Neuronal stem cell (in vitro differentiated cells): ENCODE data around the gene SOAT2.
A peak's percentile ranks its signal among the peaks of the same experiment; 100 is the strongest.

Experiments used
- DNase-seq: peaks from one replicate; pipeline ENCODE4 v3.0.0-alpha.2; 2013; ENCODE audit warnings: low spot score
- H2AFZ ChIP-seq: one replicate; pipeline ENCODE4 v1.6.1; 2013; ENCODE audit warnings: mild to moderate bottlenecking, low read length, inconsistent platforms
- H2AK5ac ChIP-seq: 2 replicates; pipeline ENCODE4 v1.6.1; 2013; ENCODE audit warnings: low read depth, mild to moderate bottlenecking, inconsistent platforms, low read length, moderate library complexity, mixed read lengths
- H2BK120ac ChIP-seq: 2 replicates; pipeline ENCODE4 v1.6.1; 2013; ENCODE audit warnings: low read depth, mild to moderate bottlenecking, inconsistent platforms, low read length, moderate library complexity, mixed read lengths
- H2BK12ac ChIP-seq: one replicate; pipeline ENCODE4 v1.6.1; 2013; ENCODE audit warnings: low read length, inconsistent platforms
- H2BK15ac ChIP-seq: 2 replicates; pipeline ENCODE4 v1.6.1; 2013; ENCODE audit warnings: mild to moderate bottlenecking, low read length, inconsistent platforms, mixed read lengths
- H2BK5ac ChIP-seq: one replicate; pipeline ENCODE4 v1.6.1; 2013; ENCODE audit warnings: inconsistent platforms, mild to moderate bottlenecking, low read length, moderate library complexity
- H3K14ac ChIP-seq: one replicate; pipeline ENCODE4 v1.6.1; 2013; ENCODE audit warnings: low read length, inconsistent platforms
- H3K18ac ChIP-seq: 2 replicates; pipeline ENCODE4 v1.6.1; 2013; ENCODE audit warnings: low read length, inconsistent platforms
- H3K23ac ChIP-seq: 2 replicates; pipeline ENCODE4 v1.6.1; 2013; ENCODE audit warnings: low read depth, mild to moderate bottlenecking, mixed read lengths, low read length, inconsistent platforms; ENCODE audit not compliant: poor library complexity
- H3K27ac ChIP-seq: replicated peaks from 3 replicates; pipeline ENCODE4 v1.5.1; 2013; ENCODE audit warnings: low read length, inconsistent platforms
- H3K27me3 ChIP-seq, 3 experiments: 2 replicates each; pipeline ENCODE4 v1.6.1; 2013; ENCODE audit warnings: low read length in 3 of 3, mild to moderate bottlenecking in 2 of 3, inconsistent platforms in 1 of 3, low read depth in 1 of 3, mixed read lengths in 1 of 3, moderate library complexity in 1 of 3; ENCODE audit not compliant: control insufficient read depth in 3 of 3, insufficient read depth in 3 of 3
- H3K36me3 ChIP-seq, 2 donors: replicated peaks in 1 of 2; 2 replicates each; pipeline ENCODE4 v1.6.1; 2013; ENCODE audit warnings: low read length in 2 of 2; ENCODE audit not compliant: control insufficient read depth in 2 of 2, insufficient read depth in 2 of 2
- H3K4ac ChIP-seq: 2 replicates; pipeline ENCODE4 v1.6.1; 2013; ENCODE audit warnings: inconsistent platforms, mild to moderate bottlenecking, low read length, moderate library complexity
- H3K4me1 ChIP-seq, 2 donors: 1 replicate in 1 of 2; 2 replicates in 1 of 2; pipeline ENCODE4 v1.6.1; 2013; ENCODE audit warnings: low read length in 2 of 2, low read depth in 1 of 2; ENCODE audit not compliant: control insufficient read depth in 2 of 2, insufficient read depth in 1 of 2
- H3K4me2 ChIP-seq: one replicate; pipeline ENCODE4 v1.6.1; 2013; ENCODE audit warnings: mild to moderate bottlenecking, low read length, inconsistent platforms; ENCODE audit not compliant: insufficient read depth, poor library complexity, severe bottlenecking
- H3K4me3 ChIP-seq, 2 donors: 2 replicates each; pipeline ENCODE4 v1.5.1; 2013; ENCODE audit warnings: low read length in 2 of 2, mild to moderate bottlenecking in 2 of 2, inconsistent platforms in 1 of 2, moderate library complexity in 1 of 2
- H3K79me1 ChIP-seq: one replicate; pipeline ENCODE4 v1.6.1; 2013; ENCODE audit warnings: low read depth, mild to moderate bottlenecking, inconsistent platforms, low read length, moderate library complexity
- H3K9ac ChIP-seq: one replicate; pipeline ENCODE4 v1.6.1; 2013; ENCODE audit warnings: mild to moderate bottlenecking, low read depth, low read length, inconsistent platforms; ENCODE audit not compliant: poor library complexity
- H3K9me3 ChIP-seq, 2 donors: replicated peaks in 1 of 2; 2 replicates each; pipeline versions ENCODE3 to v1.6.1; 2013; ENCODE audit warnings: low read length in 2 of 2, mild to moderate bottlenecking in 2 of 2, inconsistent platforms in 1 of 2, low read depth in 1 of 2, mixed read lengths in 1 of 2, moderate library complexity in 1 of 2; ENCODE audit not compliant: control insufficient read depth in 2 of 2, insufficient read depth in 1 of 2
- H4K8ac ChIP-seq: one replicate; pipeline ENCODE4 v1.6.1; 2013; ENCODE audit warnings: low read depth, mild to moderate bottlenecking, inconsistent platforms, low read length, moderate library complexity
- H4K91ac ChIP-seq: one replicate; pipeline ENCODE4 v1.6.1; 2013; ENCODE audit warnings: low read length, low read depth, mild to moderate bottlenecking, inconsistent platforms; ENCODE audit not compliant: poor library complexity
- WGBS, 2 donors: extraction: QIAGEN DNeasy Blood & Tissue Kit; methylation state at CpG; one replicate each; pipeline ENCODE4 v1.1.7; 2013; ENCODE audit warnings: missing lambda C conversion rate in 2 of 2, mixed read lengths in 1 of 2; ENCODE audit not compliant: insufficient read length in 2 of 2, insufficient replicate concordance in 1 of 2; ENCODE audit errors: extremely low coverage in 2 of 2; 5-methylcytosine and 5-hydroxymethylcytosine counted together

Gene SOAT2

DNA sequence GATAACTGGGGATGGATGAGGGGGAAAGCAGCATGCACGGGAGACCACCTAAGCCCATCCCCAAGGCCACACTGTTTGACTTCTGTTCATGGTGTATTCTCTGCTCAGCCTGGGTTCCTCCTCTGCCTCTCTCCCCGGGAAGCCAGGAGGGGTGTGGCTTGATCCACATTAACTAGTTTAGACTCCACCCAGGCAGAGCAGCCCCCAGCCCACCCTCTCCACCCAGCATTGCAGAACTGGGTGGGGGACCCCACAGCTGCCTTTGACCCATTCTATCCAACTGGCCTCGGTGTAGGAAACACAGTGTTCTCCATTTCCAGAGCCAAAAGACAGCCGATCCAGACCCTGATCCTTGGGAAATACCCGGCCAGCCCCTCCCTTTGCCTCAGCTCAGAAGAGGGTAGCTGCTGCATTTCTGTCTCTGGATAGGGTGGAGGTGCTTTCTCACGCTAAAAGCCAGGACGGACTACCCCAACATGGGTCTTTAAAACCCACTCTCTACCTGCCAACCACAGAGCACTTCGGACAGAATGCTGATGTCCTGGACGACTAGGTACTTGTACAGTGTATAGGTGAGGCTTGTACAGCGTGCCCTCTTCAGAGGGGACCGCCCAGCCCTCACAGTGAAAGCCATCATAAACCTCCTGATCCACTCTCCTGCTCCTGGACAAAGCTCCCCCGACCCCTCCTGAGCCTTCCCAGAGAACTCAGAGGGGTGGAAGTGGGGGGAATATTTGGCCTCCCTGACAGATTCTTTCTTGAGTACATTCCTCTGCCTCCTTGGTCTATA lies 33.5 kb upstream of the SOAT2 start:
- Histone ChIP-seq H3K36me3 (peaks cover 3 to 13% of the 10 kb centered on the region in 2 donors), H3K14ac (no peak overlapping the region), H2BK120ac (no peak overlapping the region), H2AFZ (no peak overlapping the region), H3K27ac (no peak overlapping the region), H4K8ac (no peak overlapping the region), H4K91ac (no peak overlapping the region), H3K9me3 (no peaks in the 10 kb centered on the region), H3K4me2 (no peak overlapping the region), H2AK5ac (no peak overlapping the region), H3K79me1 (no peaks in the 10 kb centered on the region), H2BK12ac (no peak overlapping the region), H2BK5ac (no peak overlapping the region), H3K9ac (no peak overlapping the region), H2BK15ac (no peak overlapping the region), H3K4ac (no peak overlapping the region), H3K4me3 (no peak overlapping the region), H3K27me3 (no peaks in the 10 kb centered on the region), H3K4me1 (peaks cover 12 to 20% of the 10 kb centered on the region in 2 donors), H3K18ac (no peak overlapping the region), H3K23ac (peak overlapping the region; percentile 26)
- no CpG with 5 or more reads among the region's 12 CpGs for WGBS, 2 donors
- DNase-seq: no peak

DNA sequence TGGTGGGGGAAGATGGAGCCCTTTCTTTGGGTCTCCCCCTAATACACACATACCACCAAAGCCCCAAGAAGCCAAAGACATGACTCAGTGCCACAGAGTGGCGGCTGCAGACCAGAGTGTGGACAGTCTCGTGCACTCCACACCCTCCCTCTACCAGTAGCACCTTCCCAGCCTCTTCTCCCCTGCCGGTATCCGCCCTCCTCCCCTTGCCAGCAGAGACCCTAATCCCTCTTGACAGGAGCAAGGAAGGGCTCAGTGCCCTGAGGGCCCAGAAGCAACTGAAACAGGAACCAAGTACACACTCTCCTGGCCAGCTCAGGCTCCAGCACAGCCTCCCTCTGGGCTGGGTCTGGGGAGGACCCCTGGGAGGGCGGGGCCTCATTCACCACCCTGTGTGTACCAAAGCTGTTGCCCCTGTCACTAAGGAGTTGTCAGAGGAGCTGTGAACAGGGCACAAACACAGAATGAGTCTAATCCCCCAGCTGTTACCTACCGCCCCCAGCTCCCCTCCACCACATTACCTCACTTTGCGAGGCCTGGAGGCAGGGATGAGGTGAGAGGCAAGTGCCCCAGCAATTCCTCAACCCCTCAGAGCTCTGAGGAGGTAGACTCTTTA lies 32.3 kb upstream of the SOAT2 start:
- H2BK5ac ChIP-seq: no peak overlapping the region
- DNase-seq: no peak
- H3K9me3 ChIP-seq: no peaks in the 10 kb centered on the region
- no peak overlapping the region for H3K14ac ChIP-seq
- H3K4me3 ChIP-seq: no peak overlapping the region
- no peak overlapping the region for H3K4ac ChIP-seq
- no peak overlapping the region for H2AFZ ChIP-seq
- no peak overlapping the region for H3K4me2 ChIP-seq
- H2BK12ac ChIP-seq: peak overlapping the region; percentile 11
- H3K27ac ChIP-seq: no peak overlapping the region
- no peak overlapping the region for H2AK5ac ChIP-seq
- H2BK15ac ChIP-seq: peak overlapping the region; percentile 22
- peaks cover 0 to 23% of the 10 kb centered on the region in 2 donors for H3K36me3 ChIP-seq
- H3K9ac ChIP-seq: peak overlapping the region; percentile 44
- no CpG with 5 or more reads among the region's 7 CpGs for WGBS, 2 donors
- peaks cover 12 to 20% of the 10 kb centered on the region in 2 donors for H3K4me1 ChIP-seq
- no peak overlapping the region for H3K23ac ChIP-seq
- H3K27me3 ChIP-seq: no peaks in the 10 kb centered on the region
- H4K8ac ChIP-seq: no peak overlapping the region
- H4K91ac ChIP-seq: no peak overlapping the region
- no peak overlapping the region for H2BK120ac ChIP-seq
- no peak overlapping the region for H3K18ac ChIP-seq
- H3K79me1 ChIP-seq: no peaks in the 10 kb centered on the region

DNA sequence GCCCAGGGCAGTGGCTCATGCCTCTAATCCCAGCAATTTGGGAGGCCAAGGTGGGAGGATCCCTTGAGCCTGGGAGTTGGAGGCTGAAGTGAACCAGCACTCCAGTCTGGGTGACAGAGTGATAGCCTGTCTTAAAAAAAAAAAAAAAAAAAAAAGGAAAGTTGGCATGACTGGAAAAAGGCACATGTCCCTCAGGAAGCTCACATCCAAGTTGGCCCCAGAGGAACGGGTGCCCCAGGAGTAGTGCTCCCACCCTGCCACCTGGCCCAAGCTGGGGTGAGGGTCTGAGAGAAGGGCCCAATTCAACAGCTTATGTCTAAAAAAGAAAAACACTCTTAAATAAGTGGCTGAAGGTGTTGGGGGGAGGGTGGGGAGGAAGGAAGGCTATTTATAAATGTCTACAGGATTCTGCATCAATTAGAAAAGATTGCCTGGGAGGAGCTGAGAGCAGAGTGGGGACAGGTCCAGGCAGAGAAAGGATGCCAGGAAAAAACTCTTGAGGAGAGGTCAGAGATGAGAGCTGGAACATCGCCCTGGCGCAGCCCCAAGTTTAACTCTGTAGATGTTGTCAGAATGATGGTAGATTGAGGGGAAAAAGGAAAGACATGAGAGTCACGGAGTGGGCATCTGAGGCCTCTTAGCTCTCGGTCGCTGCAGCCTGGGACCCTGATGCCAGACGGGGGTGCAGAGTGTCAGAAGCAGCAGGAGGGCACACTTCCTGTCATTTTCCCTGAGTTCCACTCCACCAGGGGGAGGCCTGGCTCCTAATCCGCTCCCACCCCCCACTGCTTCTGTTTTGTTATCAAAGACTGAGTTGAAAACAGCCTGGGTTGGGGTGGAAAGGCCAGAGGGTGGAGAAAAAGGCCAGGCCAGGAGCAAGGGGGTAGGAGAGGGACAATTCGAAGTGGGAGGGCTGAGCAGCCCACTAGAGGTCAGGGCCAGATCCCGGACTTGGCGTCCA lies 31.4 kb upstream of the SOAT2 start:
- H4K8ac ChIP-seq: no peak overlapping the region
- no peak overlapping the region for H2BK15ac ChIP-seq
- no peak overlapping the region for H3K4me3 ChIP-seq
- H3K79me1 ChIP-seq: no peaks in the 10 kb centered on the region
- no peak overlapping the region for H2BK12ac ChIP-seq
- no peak overlapping the region for H3K18ac ChIP-seq
- no peak for DNase-seq
- no peak overlapping the region for H3K4me2 ChIP-seq
- H2BK5ac ChIP-seq: no peak overlapping the region
- H3K27ac ChIP-seq: no peak overlapping the region
- H3K4me1 ChIP-seq: peaks cover 12 to 20% of the 10 kb centered on the region in 2 donors
- H3K23ac ChIP-seq: no peak overlapping the region
- no peak overlapping the region for H2BK120ac ChIP-seq
- no peaks in the 10 kb centered on the region for H3K27me3 ChIP-seq
- H4K91ac ChIP-seq: no peak overlapping the region
- no peak overlapping the region for H2AK5ac ChIP-seq
- H3K36me3 ChIP-seq: peaks cover 0 to 28% of the 10 kb centered on the region in 2 donors
- no peak overlapping the region for H3K9ac ChIP-seq
- H3K9me3 ChIP-seq: no peaks in the 10 kb centered on the region
- H2AFZ ChIP-seq: peak overlapping the region; percentile 37
- WGBS, 2 donors: no CpG with 5 or more reads among the region's 11 CpGs
- no peak overlapping the region for H3K4ac ChIP-seq
- H3K14ac ChIP-seq: no peak overlapping the region
